ENCODE data around the gene ATP4B. TPM values are rescaled to one million over a fixed set of nuclear protein-coding genes. Genes with fewer than 3 reads are reported as not detected.

ATP4B gene
- total RNA-seq, 1 experiment from 2014 or later: not detected

- H3K27me3 ChIP-seq (ENCODE audit: control insufficient read depth, insufficient read depth, low read length): no peaks in the 10 kb centered on the region
- TF ChIP-seq REST (IDR thresholded peaks at IDR 0.05; ENCODE audit: insufficient read depth in 1 of 2, low read depth in 2 of 2, low read length in 1 of 2): no peak
- no peak for TF ChIP-seq SIN3A (IDR thresholded peaks at IDR 0.05; ENCODE audit: borderline replicate concordance, insufficient read depth, low read depth, low read length)
- TF ChIP-seq POLR2AphosphoS5 (IDR thresholded peaks at IDR 0.05; ENCODE audit: low read depth, low read length): no peak
- no peak for TF ChIP-seq CTCF (IDR thresholded peaks at IDR 0.05)
- TF ChIP-seq TCF7L2 (IDR thresholded peaks at IDR 0.05; ENCODE audit: low read depth, low read length): no peak
- intact Hi-C loops (cut with micrococcal nuclease; ENCODE audit: unreplicated experiment): no loop called here
- no peak overlapping the region for H3K27ac ChIP-seq (ENCODE audit: low read length)
- in situ Hi-C loops (cut with HindIII; ENCODE audit: low pct_unique_long_range_greater_than_20kb, low sequenced_read_pairs): no loop called here
- ChIA-PET POLR2A (no interaction called here), CTCF (no interaction called here)
- DNase-seq (ENCODE audit: low read depth, low spot score): no peak
- BruUV-seq (replicated peaks): no TSS peak
- H3K9me3 ChIP-seq (ENCODE audit: control insufficient read depth, insufficient read depth, low read depth, low read length): no peaks in the 10 kb centered on the region
- peaks cover 3% of the 10 kb centered on the region; the same call in 1 of the 2 replicates for H3K36me3 ChIP-seq (ENCODE audit: control insufficient read depth, insufficient read depth, low read length)
- H3K4me1 ChIP-seq (ENCODE audit: control insufficient read depth, insufficient read depth, low read length): peaks cover 5% of the 10 kb centered on the region; the same call in 1 of the 2 replicates
- no peak overlapping the region for H3K4me3 ChIP-seq (ENCODE audit: low read depth in 2 of 2, low read length in 2 of 2)
- ATAC-seq: no peak
Observed at GRCh38 chr13:113612607-113613006, 45.4 kb downstream of the ATP4B start.

GRCh38 chr13:113611996-113612395 lies 46.0 kb downstream of the ATP4B start:
- peaks cover 5% of the 10 kb centered on the region; the same call in 1 of the 2 replicates for H3K4me1 ChIP-seq (ENCODE audit: control insufficient read depth, insufficient read depth, low read length)
- H3K27ac ChIP-seq (ENCODE audit: low read length): no peak overlapping the region
- DNase-seq (ENCODE audit: low read depth, low spot score): no peak
- no peaks in the 10 kb centered on the region for H3K9me3 ChIP-seq (ENCODE audit: control insufficient read depth, insufficient read depth, low read depth, low read length)
- ChIA-PET CTCF (no interaction called here), POLR2A (no interaction called here)
- peaks cover 3% of the 10 kb centered on the region; the same call in 1 of the 2 replicates for H3K36me3 ChIP-seq (ENCODE audit: control insufficient read depth, insufficient read depth, low read length)
- H3K4me3 ChIP-seq (ENCODE audit: low read depth in 2 of 2, low read length in 2 of 2): no peak overlapping the region
- no peak for ATAC-seq
- TF ChIP-seq CTCF (IDR thresholded peaks at IDR 0.05): no peak
- no peak for TF ChIP-seq SIN3A (IDR thresholded peaks at IDR 0.05; ENCODE audit: borderline replicate concordance, insufficient read depth, low read depth, low read length)
- no peak for TF ChIP-seq POLR2AphosphoS5 (IDR thresholded peaks at IDR 0.05; ENCODE audit: low read depth, low read length)
- TF ChIP-seq TCF7L2 (IDR thresholded peaks at IDR 0.05; ENCODE audit: low read depth, low read length): no peak
- no peak for TF ChIP-seq REST (IDR thresholded peaks at IDR 0.05; ENCODE audit: insufficient read depth in 1 of 2, low read depth in 2 of 2, low read length in 1 of 2)
- no TSS peak for BruUV-seq (replicated peaks)
- intact Hi-C loops (cut with micrococcal nuclease; ENCODE audit: unreplicated experiment) (no loop called here), in situ Hi-C loops (cut with HindIII; ENCODE audit: low pct_unique_long_range_greater_than_20kb, low sequenced_read_pairs) (no loop called here)
- no peaks in the 10 kb centered on the region for H3K27me3 ChIP-seq (ENCODE audit: control insufficient read depth, insufficient read depth, low read length)
